Measurements from ENCODE around the gene CTSH. TPM values are rescaled to one million over a fixed set of nuclear protein-coding genes. Genes with fewer than 3 reads are reported as not detected.

The CTSH gene
- total RNA-seq, 4 donors from 2014 or later, result 72.9 to 280 (median 111) TPM

DNA sequence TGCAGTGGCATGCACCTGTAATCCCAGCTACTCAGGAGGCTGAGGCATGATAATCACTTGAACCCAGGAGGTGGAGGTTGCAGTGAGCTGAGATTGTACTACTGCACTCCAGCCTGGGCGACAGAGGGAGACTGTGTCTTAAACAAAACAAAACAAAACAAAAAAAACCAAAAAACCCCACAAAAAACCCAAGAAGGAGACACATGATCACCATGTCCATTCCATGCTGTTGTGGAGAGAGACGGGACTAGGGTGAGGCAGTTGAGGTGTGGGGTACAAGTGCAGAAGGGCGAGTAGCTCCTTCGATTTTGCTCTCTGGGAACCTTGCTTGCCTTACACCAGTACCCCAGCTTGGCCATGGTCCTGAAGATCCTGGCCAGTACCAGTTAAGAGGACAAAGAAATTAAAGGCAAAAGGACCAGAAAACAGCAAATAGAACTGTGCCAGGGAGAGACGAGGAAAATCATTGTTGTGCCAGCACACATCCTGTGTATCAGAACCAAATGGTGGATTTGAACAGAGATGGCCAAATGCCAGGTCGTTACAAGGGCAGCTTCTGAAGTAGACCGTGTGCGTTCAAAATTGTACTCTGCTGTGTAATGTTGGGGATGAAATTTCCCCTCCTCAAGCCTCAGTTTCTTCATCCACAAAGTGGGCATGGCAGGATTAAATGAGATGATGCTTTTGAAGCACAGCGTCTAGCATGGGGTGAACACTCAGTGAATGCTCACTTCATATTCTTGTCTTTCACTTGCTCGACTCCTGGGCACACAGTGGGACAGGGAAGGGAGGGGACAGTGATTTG is 42.9 kb upstream of the CTSH start:
- Histone ChIP-seq H3K4me3 (no peak overlapping the region), H3K27ac (peak overlapping the region; percentile 41 to 66), H3K4me1 (no peaks in the 10 kb centered on the region), H3K27me3 (no peaks in the 10 kb centered on the region), H3K36me3 (no peaks in the 10 kb centered on the region), H3K9me3 (no peaks in the 10 kb centered on the region)
- TF ChIP-seq POLR2A (IDR thresholded peaks at IDR 0.05), result no peak
- TF ChIP-seq, protein P1, sequence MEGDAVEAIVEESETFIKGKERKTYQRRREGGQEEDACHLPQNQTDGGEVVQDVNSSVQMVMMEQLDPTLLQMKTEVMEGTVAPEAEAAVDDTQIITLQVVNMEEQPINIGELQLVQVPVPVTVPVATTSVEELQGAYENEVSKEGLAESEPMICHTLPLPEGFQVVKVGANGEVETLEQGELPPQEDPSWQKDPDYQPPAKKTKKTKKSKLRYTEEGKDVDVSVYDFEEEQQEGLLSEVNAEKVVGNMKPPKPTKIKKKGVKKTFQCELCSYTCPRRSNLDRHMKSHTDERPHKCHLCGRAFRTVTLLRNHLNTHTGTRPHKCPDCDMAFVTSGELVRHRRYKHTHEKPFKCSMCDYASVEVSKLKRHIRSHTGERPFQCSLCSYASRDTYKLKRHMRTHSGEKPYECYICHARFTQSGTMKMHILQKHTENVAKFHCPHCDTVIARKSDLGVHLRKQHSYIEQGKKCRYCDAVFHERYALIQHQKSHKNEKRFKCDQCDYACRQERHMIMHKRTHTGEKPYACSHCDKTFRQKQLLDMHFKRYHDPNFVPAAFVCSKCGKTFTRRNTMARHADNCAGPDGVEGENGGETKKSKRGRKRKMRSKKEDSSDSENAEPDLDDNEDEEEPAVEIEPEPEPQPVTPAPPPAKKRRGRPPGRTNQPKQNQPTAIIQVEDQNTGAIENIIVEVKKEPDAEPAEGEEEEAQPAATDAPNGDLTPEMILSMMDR (IDR thresholded peaks at IDR 0.05), result no peak
- intact Hi-C loops (cut with DNase I; ENCODE audit: low total_unique reads), result no loop called here
- no peak for DNase-seq

DNA sequence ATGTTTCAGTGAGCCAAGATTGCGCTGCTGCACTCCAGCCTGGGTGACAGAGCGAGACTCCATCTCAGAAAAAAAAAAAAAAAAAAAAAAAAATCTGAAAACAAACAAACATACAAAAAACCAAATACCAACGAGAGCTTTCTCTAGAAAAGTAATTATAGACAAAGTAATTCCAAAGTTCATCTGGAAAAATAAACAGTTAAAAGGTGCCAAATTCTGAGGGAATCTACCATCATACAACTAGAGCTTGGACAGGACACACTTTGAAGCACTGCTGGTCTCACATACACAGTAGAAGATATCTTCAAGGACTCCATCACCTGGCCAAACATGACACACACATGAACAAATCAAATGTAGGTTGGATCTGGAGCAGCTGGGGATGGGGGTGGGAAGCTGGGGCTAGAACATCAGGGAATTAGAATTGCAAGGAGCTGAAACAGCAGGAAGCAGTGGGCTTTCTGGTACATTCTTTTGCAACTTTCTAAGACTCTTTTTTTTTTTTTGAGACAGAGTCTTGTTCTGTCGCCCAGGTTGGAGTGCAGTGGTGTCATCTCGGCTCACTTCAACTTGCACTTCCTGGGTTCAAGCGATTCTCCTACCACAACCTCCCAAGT is 41.1 kb upstream of the CTSH start:
- Histone ChIP-seq H3K36me3 (no peaks in the 10 kb centered on the region), H3K9me3 (no peaks in the 10 kb centered on the region), H3K27ac (no peak overlapping the region), H3K27me3 (no peaks in the 10 kb centered on the region), H3K4me1 (no peaks in the 10 kb centered on the region), H3K4me3 (no peak overlapping the region)
- DNase-seq, result no peak
- TF ChIP-seq, protein P1 (IDR thresholded peaks at IDR 0.05), result no peak
- TF ChIP-seq POLR2A (IDR thresholded peaks at IDR 0.05), result no peak
- intact Hi-C loops (cut with DNase I; ENCODE audit: low total_unique reads), result no loop called here

DNA sequence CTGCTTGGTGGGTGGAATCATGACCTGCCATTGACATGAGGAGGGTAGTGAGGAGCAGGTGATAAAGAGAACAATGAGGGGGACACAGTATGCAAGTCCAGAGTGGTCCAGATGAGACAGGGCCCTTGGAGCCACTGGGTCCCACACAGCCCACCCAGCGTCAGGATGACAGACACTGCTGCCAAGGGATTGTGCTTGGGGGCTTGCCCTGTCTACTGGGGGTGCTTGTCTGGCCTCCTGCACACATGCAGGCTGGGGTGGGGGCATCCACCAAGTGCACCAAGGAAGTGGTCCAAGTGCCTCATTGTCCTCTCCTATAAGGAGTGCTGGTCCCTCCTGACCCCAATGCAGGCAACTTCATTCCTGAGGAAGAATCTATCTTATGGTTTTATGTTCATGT is 39.2 kb upstream of the CTSH start:
- no peaks in the 10 kb centered on the region for H3K27me3 ChIP-seq
- H3K9me3 ChIP-seq, result no peaks in the 10 kb centered on the region
- intact Hi-C loops (cut with DNase I; ENCODE audit: low total_unique reads), result no loop called here
- no peaks in the 10 kb centered on the region for H3K36me3 ChIP-seq
- H3K4me1 ChIP-seq, result no peaks in the 10 kb centered on the region
- DNase-seq, result no peak
- TF ChIP-seq, protein P1 (IDR thresholded peaks at IDR 0.05), result no peak
- no peak overlapping the region for H3K27ac ChIP-seq
- no peak overlapping the region for H3K4me3 ChIP-seq

DNA sequence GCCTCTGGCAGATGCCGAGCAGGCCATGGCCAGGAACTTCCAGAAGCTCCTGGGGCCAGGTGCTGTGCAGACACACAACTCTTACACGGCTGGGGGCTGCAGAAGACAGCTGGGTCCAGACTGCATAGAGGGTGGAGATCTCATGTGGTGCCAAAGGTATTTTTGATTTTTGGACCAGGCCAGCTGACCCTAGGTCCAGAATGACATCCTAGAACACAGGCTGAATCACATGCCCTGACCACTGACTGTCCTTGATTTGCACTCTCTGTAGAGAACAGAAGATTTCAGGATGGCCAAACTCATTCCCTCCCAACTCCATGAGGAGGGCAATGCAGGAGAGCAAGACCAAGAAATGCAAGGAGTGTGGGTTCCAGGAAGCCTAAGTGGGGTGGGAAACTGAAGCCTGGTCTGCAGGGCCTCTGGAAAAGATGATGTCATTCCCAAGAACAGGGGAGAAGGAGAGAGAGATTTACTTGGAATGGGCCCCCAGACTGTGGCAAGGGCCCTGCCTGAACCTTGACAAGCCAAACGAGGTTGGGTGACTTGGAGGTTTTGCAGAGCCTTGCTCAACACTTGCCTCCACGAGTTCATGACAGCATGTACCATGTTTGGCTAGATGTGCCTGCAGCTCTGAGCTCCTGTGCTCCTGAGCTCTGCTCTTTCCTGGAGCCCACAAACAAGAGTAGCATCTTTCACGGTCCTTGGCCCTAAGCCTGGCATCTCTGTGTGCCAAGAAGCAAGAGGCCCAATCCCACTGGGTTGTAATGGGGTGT is 38.5 kb upstream of the CTSH start:
- Histone ChIP-seq H3K27me3 (no peaks in the 10 kb centered on the region), H3K4me1 (no peaks in the 10 kb centered on the region), H3K36me3 (no peaks in the 10 kb centered on the region), H3K4me3 (no peak overlapping the region), H3K27ac (no peak overlapping the region), H3K9me3 (no peaks in the 10 kb centered on the region)
- intact Hi-C loops (cut with DNase I; ENCODE audit: low total_unique reads), result no loop called here
- TF ChIP-seq POLR2A (IDR thresholded peaks at IDR 0.05), result no peak
- TF ChIP-seq, protein P1 (IDR thresholded peaks at IDR 0.05), result no peak
- no peak for DNase-seq

DNA sequence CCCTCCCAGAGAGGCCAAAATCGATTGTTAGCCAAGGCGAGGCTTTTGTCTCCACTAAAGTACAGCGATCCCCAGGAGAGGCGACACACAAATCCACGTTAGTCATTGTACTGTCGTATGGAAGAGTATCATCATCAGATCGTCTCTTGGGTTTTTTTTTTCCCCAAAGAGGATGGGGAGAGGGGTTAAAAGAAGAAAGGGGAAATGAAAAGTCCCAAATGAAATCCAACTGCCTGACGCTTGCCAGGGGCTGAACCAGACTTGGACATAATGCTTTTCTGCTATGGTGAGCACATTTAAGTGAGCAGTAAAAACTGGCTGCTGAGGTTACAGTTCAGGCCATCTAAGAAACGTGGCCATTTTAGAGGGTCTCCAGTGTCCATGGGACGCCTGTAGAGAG is 37.9 kb upstream of the CTSH start:
- intact Hi-C loops (cut with DNase I; ENCODE audit: low total_unique reads), result no loop called here
- TF ChIP-seq POLR2A (IDR thresholded peaks at IDR 0.05), result no peak
- TF ChIP-seq, protein P1 (IDR thresholded peaks at IDR 0.05), result no peak
- DNase-seq, result no peak
- Histone ChIP-seq H3K27ac (no peak overlapping the region), H3K9me3 (no peaks in the 10 kb centered on the region), H3K36me3 (no peaks in the 10 kb centered on the region), H3K4me3 (no peak overlapping the region), H3K27me3 (no peaks in the 10 kb centered on the region), H3K4me1 (no peaks in the 10 kb centered on the region)
